GM21515 (cell line): Measurements from ENCODE around the gene PIP5K1C.

Experiments
- ATAC-seq: cut with Tn5 transposase; IDR thresholded peaks from one replicate; pipeline ENCODE4 v1.9.1; 2021; ENCODE audit not compliant: unreplicated experiment

Gene PIP5K1C

GRCh38 chr19:3646336-3647092, 53.8 kb downstream of the PIP5K1C start:
- no peak for ATAC-seq

- no peak for ATAC-seq
Measured at GRCh38 chr19:3645726-3646125, 54.5 kb downstream of the PIP5K1C start.

DNA sequence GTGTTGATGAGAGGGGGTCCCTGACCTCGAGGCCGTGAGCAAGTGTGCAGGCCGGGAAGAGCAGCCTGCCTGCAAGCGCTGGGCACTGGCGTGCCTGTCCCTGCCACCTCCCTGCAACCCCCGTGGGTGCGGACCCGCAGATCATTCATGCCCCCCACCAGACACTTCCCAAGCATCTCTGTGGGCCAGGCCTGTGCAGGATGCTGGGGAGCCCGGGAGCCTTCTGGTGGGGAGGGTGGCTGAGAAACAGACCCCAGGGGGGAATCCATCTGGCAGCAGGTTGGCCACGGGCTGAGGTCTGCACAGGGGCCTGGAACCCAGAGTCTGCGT, 55.2 kb downstream of the PIP5K1C start:
- ATAC-seq, result no peak

- ATAC-seq, result no peak
Measured at GRCh38 chr19:3644351-3645066, 55.8 kb downstream of the PIP5K1C start.

GRCh38 chr19:3643674-3644313, 56.5 kb downstream of the PIP5K1C start:
- ATAC-seq, result no peak

DNA sequence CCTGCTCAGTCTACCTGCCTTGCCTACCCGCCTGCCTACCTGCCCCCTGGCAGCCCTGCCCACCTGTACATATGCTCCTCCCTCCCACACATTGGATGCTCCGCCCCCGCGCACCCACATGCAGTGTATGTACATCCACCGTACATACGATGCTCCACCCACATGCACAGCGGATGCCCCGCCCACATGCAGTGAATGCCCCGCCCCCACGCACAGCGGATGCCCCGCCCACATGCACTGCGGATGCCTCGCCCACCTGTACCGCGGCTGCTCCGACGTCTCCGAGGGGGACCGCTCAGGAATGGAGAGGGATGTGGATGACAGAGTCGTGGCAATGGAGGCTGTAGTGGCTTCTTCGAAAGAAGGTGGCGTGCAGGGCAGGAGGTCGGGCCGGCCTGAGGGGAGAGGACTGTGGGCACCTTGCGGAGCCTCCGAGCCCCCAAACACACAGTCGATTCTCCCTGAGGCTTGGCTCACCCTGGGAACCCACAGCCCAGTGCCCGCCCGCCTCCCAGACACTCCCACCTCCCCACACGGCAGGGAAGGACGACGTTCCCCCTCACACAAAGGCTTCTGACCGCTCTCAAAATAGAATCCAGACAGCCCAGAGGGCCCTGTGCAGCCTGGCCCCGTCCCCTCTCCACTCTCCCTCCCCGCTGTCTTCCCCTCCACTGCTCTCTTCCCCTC, 57.1 kb downstream of the PIP5K1C start:
- ATAC-seq, result no peak

DNA sequence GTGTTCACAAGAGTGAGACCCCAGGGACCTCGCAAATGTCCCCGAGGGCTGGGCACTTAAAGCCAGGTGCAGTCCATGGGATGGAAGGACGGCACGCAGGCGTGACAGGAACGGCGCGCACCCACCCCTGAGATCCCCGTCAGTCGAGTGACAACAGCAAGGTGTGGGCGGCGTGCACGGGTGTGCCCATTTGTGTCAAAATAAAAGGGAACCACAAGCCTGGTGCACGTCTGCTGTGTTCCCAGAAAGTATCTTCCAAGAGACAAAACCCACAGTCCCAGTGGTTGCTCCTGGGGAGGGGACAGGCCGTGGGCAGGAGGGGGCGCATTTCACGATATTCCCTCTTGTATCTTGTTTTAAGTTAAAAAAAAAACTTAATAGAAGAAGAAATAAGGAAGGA, 58.0 kb downstream of the PIP5K1C start:
- no peak for ATAC-seq

GRCh38 chr19:3641515-3642269, 58.6 kb downstream of the PIP5K1C start:
- no peak for ATAC-seq

DNA sequence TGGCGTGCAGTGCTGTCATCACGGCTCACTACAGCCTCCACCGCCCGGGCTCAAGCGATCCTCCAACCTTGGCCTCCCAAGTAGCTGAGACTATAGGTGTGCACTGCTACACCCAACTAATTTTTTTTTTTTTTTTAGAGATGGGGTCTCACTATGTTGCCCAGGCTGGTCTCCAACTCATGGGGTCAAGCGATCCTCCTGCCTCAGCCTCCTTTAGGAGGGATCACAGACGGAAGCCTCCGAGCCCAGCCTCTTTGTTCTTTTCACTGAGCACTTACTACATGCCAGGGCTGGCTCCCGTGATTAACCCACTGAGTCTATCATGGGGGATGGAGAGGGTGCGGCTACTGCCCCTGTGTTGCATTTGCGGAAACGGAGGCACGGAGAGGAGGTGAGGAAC, 60.8 kb downstream of the PIP5K1C start:
- ATAC-seq, result no peak

GRCh38 chr19:3638208-3639193, 61.8 kb downstream of the PIP5K1C start:
- ATAC-seq, result no peak

DNA sequence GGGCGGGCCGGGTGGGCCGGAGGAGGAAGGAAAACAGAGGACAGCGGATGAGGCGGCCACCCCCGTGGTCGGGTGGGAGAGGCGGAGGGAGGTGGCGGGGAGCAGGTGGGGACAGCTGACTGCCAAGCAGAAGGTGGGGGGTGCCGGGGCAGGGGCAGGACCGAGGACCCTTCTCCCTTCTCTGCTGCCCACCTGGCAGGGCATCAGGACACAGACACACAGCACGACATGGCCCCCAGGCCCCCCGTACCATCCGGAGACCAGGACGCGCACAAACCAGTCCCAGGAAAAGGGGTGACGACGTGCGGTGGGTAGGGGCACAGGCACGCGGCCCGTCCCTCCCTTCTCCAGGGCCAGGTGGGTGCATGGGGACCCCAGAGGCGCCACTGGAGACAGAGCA, 62.6 kb downstream of the PIP5K1C start:
- ATAC-seq, result no peak

GRCh38 chr19:3636962-3637361, 63.3 kb downstream of the PIP5K1C start:
- ATAC-seq, result no peak

GRCh38 chr19:3636506-3636905, 63.8 kb downstream of the PIP5K1C start:
- ATAC-seq, result no peak

GRCh38 chr19:3634496-3635045, 65.7 kb downstream of the PIP5K1C start:
- no peak for ATAC-seq

- no peak for ATAC-seq
Measured at GRCh38 chr19:3633559-3633988, 66.7 kb downstream of the PIP5K1C start.

DNA sequence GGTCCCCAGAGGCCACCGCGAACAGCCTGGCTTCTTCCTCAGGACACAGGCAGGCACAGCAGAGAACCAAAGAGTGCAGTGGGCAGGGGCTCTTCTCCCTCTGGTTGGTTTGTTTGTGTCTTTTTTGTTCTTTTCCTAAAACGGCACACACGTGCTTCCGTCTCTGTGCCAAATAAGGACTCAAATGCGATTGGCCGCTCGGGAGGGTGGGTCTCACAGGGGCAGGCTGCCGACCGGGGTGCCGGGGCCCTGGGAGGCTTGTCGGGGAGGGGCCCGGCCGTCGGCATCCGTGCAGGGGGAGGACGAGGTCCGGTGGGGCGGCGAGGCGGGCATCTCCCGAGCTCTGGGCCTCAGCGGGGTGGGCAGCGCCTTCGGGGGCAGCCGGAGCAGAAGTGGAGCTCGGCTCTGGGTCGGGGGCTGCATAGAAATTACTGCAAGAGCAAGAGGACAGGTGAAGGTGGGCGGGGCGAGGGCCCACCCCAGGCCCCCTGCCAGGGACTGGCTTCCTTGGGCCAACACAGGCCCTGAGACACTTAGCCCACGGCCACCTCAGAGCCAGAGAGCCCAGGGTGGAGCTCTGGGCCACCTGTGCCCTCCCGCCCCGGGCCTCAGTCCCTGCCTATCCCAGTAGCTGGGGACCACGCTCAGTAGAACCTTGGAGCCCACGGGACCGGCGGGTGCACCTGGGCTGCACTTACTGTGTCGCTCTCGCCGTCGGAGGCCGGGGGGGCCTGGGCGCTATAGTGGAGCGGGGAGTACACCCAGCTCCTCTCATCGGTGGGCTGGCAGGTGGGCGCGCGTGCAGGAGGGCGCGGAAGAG, 67.3 kb downstream of the PIP5K1C start:
- no peak for ATAC-seq

DNA sequence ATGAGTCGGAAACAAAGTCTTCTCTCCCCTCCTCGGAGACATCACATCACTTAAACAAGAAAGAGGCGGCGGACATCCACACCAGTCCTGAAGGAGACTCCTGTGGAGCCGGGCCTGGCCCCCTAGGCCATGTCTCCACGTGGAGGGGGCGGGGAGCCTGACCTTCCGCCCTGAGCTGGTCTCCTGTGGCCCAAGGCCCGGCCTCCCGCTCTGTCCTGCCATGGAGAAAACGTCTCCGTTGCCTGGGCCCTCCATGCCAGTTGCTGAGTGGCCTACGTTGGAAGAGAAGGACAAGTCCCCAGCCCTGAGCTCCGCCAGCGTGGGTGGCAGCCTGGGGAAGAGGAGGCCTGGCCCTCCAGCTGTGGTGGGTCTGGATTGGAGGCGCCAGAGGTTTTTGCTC, 68.2 kb downstream of the PIP5K1C start:
- no peak for ATAC-seq

GRCh38 chr19:3631053-3631861, 69.0 kb downstream of the PIP5K1C start:
- no peak for ATAC-seq
